ENCODE results near the gene ATG10.

Gene ATG10

GRCh38 chr5:82142217-82142841 is 170.5 kb downstream of the ATG10 start:
- no peaks in the 10 kb centered on the region for H3K27me3 Mint-ChIP-seq (ENCODE audit: low read depth)

GRCh38 chr5:82142928-82143577 is 171.2 kb downstream of the ATG10 start:
- DNase-seq (ENCODE audit: low spot score), result no peak
- no peaks in the 10 kb centered on the region for H3K36me3 Mint-ChIP-seq (ENCODE audit: low read depth)
- H3K27ac Mint-ChIP-seq, result no peak overlapping the region
- no peaks in the 10 kb centered on the region for H3K9me3 Mint-ChIP-seq
- no peaks in the 10 kb centered on the region for H3K27me3 Mint-ChIP-seq (ENCODE audit: low read depth)
- H3K4me3 Mint-ChIP-seq, result no peak overlapping the region
- H3K4me1 Mint-ChIP-seq (ENCODE audit: low read depth), result no peaks in the 10 kb centered on the region

More at GRCh38 chr5:82142217-82142841, 170.5 kb downstream of the ATG10 start:
- Mint-ChIP-seq H3K27ac (no peak overlapping the region), H3K36me3 (ENCODE audit: low read depth) (no peaks in the 10 kb centered on the region), H3K4me1 (ENCODE audit: low read depth) (no peaks in the 10 kb centered on the region), H3K4me3 (no peak overlapping the region), H3K9me3 (peaks cover 2% of the 10 kb centered on the region)
- no peak for DNase-seq (ENCODE audit: low spot score)

GRCh38 chr5:82147860-82148573 is 176.2 kb downstream of the ATG10 start:
- Mint-ChIP-seq H3K4me3 (no peak overlapping the region), H3K36me3 (ENCODE audit: low read depth) (no peaks in the 10 kb centered on the region), H3K27ac (no peak overlapping the region), H3K27me3 (ENCODE audit: low read depth) (no peaks in the 10 kb centered on the region), H3K9me3 (no peaks in the 10 kb centered on the region), H3K4me1 (ENCODE audit: low read depth) (no peaks in the 10 kb centered on the region)
- no peak for DNase-seq (ENCODE audit: low spot score)

GRCh38 chr5:82149434-82149833 is 177.6 kb downstream of the ATG10 start:
- Mint-ChIP-seq H3K9me3 (no peaks in the 10 kb centered on the region), H3K4me3 (no peak overlapping the region), H3K27me3 (ENCODE audit: low read depth) (no peaks in the 10 kb centered on the region), H3K27ac (no peak overlapping the region), H3K4me1 (ENCODE audit: low read depth) (no peaks in the 10 kb centered on the region), H3K36me3 (ENCODE audit: low read depth) (no peaks in the 10 kb centered on the region)
- DNase-seq (ENCODE audit: low spot score), result no peak

GRCh38 chr5:82150559-82150958 is 178.7 kb downstream of the ATG10 start:
- Mint-ChIP-seq H3K4me3 (no peak overlapping the region), H3K9me3 (no peaks in the 10 kb centered on the region), H3K27ac (no peak overlapping the region), H3K36me3 (ENCODE audit: low read depth) (no peaks in the 10 kb centered on the region), H3K27me3 (ENCODE audit: low read depth) (no peaks in the 10 kb centered on the region), H3K4me1 (ENCODE audit: low read depth) (no peaks in the 10 kb centered on the region)
- no peak for DNase-seq (ENCODE audit: low spot score)

GRCh38 chr5:82151204-82151603 is 179.4 kb downstream of the ATG10 start:
- H3K4me3 Mint-ChIP-seq, result no peak overlapping the region
- H3K9me3 Mint-ChIP-seq, result no peaks in the 10 kb centered on the region
- no peaks in the 10 kb centered on the region for H3K4me1 Mint-ChIP-seq (ENCODE audit: low read depth)
- H3K27me3 Mint-ChIP-seq (ENCODE audit: low read depth), result no peaks in the 10 kb centered on the region
- no peak overlapping the region for H3K27ac Mint-ChIP-seq
- H3K36me3 Mint-ChIP-seq (ENCODE audit: low read depth), result no peaks in the 10 kb centered on the region
- DNase-seq (ENCODE audit: low spot score), result no peak

GRCh38 chr5:82151662-82152061 is 179.8 kb downstream of the ATG10 start:
- Mint-ChIP-seq H3K36me3 (ENCODE audit: low read depth) (no peaks in the 10 kb centered on the region), H3K27me3 (ENCODE audit: low read depth) (no peaks in the 10 kb centered on the region), H3K4me1 (ENCODE audit: low read depth) (no peaks in the 10 kb centered on the region), H3K27ac (no peak overlapping the region), H3K4me3 (no peak overlapping the region), H3K9me3 (no peaks in the 10 kb centered on the region)
- DNase-seq (ENCODE audit: low spot score), result no peak

GRCh38 chr5:82152978-82153481 is 181.2 kb downstream of the ATG10 start:
- H3K4me1 Mint-ChIP-seq (ENCODE audit: low read depth), result no peaks in the 10 kb centered on the region
- H3K27me3 Mint-ChIP-seq (ENCODE audit: low read depth), result no peaks in the 10 kb centered on the region
- H3K36me3 Mint-ChIP-seq (ENCODE audit: low read depth), result no peaks in the 10 kb centered on the region
- DNase-seq (ENCODE audit: low spot score), result no peak
- H3K27ac Mint-ChIP-seq, result no peak overlapping the region
- H3K4me3 Mint-ChIP-seq, result no peak overlapping the region
- H3K9me3 Mint-ChIP-seq, result no peaks in the 10 kb centered on the region

- no peak overlapping the region for H3K4me3 Mint-ChIP-seq
- no peaks in the 10 kb centered on the region for H3K27me3 Mint-ChIP-seq (ENCODE audit: low read depth)
- H3K9me3 Mint-ChIP-seq, result no peaks in the 10 kb centered on the region
Measured at GRCh38 chr5:82154776-82155175, 183.0 kb downstream of the ATG10 start.

GRCh38 chr5:82155305-82155704 is 183.5 kb downstream of the ATG10 start:
- Mint-ChIP-seq H3K9me3 (no peaks in the 10 kb centered on the region), H3K4me1 (ENCODE audit: low read depth) (no peaks in the 10 kb centered on the region), H3K27me3 (ENCODE audit: low read depth) (no peaks in the 10 kb centered on the region), H3K27ac (no peak overlapping the region), H3K4me3 (no peak overlapping the region), H3K36me3 (ENCODE audit: low read depth) (no peaks in the 10 kb centered on the region)
- DNase-seq (ENCODE audit: low spot score), result no peak

More at GRCh38 chr5:82154776-82155175, 183.0 kb downstream of the ATG10 start:
- Mint-ChIP-seq H3K27ac (no peak overlapping the region), H3K36me3 (ENCODE audit: low read depth) (no peaks in the 10 kb centered on the region), H3K4me1 (ENCODE audit: low read depth) (no peaks in the 10 kb centered on the region)
- no peak for DNase-seq (ENCODE audit: low spot score)

- H3K4me3 Mint-ChIP-seq, result no peak overlapping the region
- no peaks in the 10 kb centered on the region for H3K4me1 Mint-ChIP-seq (ENCODE audit: low read depth)
- no peaks in the 10 kb centered on the region for H3K36me3 Mint-ChIP-seq (ENCODE audit: low read depth)
- DNase-seq (ENCODE audit: low spot score), result no peak
- no peaks in the 10 kb centered on the region for H3K27me3 Mint-ChIP-seq (ENCODE audit: low read depth)
- no peak overlapping the region for H3K27ac Mint-ChIP-seq
- H3K9me3 Mint-ChIP-seq, result no peaks in the 10 kb centered on the region
Measured at GRCh38 chr5:82156874-82157273, 185.1 kb downstream of the ATG10 start.

GRCh38 chr5:82158755-82159413 is 187.1 kb downstream of the ATG10 start:
- Mint-ChIP-seq H3K27me3 (ENCODE audit: low read depth) (no peaks in the 10 kb centered on the region), H3K36me3 (ENCODE audit: low read depth) (no peaks in the 10 kb centered on the region), H3K4me1 (ENCODE audit: low read depth) (peaks cover 5% of the 10 kb centered on the region), H3K9me3 (no peaks in the 10 kb centered on the region), H3K4me3 (no peak overlapping the region), H3K27ac (no peak overlapping the region)
- DNase-seq (ENCODE audit: low spot score), result no peak

- no peaks in the 10 kb centered on the region for H3K36me3 Mint-ChIP-seq (ENCODE audit: low read depth)
- DNase-seq (ENCODE audit: low spot score), result no peak
- H3K4me1 Mint-ChIP-seq (ENCODE audit: low read depth), result peaks cover 5% of the 10 kb centered on the region
- H3K4me3 Mint-ChIP-seq, result no peak overlapping the region
- H3K27me3 Mint-ChIP-seq (ENCODE audit: low read depth), result no peaks in the 10 kb centered on the region
- no peak overlapping the region for H3K27ac Mint-ChIP-seq
- no peaks in the 10 kb centered on the region for H3K9me3 Mint-ChIP-seq
Measured at GRCh38 chr5:82160948-82161347, 189.1 kb downstream of the ATG10 start.

- H3K27me3 Mint-ChIP-seq (ENCODE audit: low read depth), result no peaks in the 10 kb centered on the region
- no peak overlapping the region for H3K27ac Mint-ChIP-seq
- H3K4me3 Mint-ChIP-seq, result no peak overlapping the region
- peaks cover 5% of the 10 kb centered on the region for H3K4me1 Mint-ChIP-seq (ENCODE audit: low read depth)
- DNase-seq (ENCODE audit: low spot score), result no peak
- no peaks in the 10 kb centered on the region for H3K9me3 Mint-ChIP-seq
- no peaks in the 10 kb centered on the region for H3K36me3 Mint-ChIP-seq (ENCODE audit: low read depth)
Measured at GRCh38 chr5:82162573-82162972, 190.8 kb downstream of the ATG10 start.
